CD4-positive, alpha-beta memory T cell (primary cell): ENCODE data around the gene LUZP4. TPM values are rescaled to one million over a fixed set of nuclear protein-coding genes. Genes with fewer than 3 reads are reported as not detected.
"Not testable (repeated sequence)": the region's sequence is repeated elsewhere in the genome, so short reads cannot be mapped to it uniquely, and the experiment has no call there.

Experiments
- CTCF ChIA-PET: fragments of 350-600 bp; sonication (Branson Sonifier 250); formaldehyde crosslinking; loops from one replicate; lab custom pipeline; 2021; ENCODE audit warnings: inconsistent platforms; ENCODE audit not compliant: partially characterized antibody; lab: Charles Lee
- POLR2A ChIA-PET: fragments of 350-600 bp; sonication (Branson Sonifier 250); formaldehyde crosslinking; loops from one replicate; lab custom pipeline; 2021; ENCODE audit not compliant: partially characterized antibody; lab: Charles Lee
- DNase-seq, 5 donors: peaks; one replicate each; pipeline versions ENCODE4 v3.0.0 to v3.0.0-alpha.2; 2020 to 2022; ENCODE audit warnings: mixed read lengths in 1 of 5
- H3K27ac ChIP-seq: one replicate; pipeline ENCODE4 v1.7.0; 2013; ENCODE audit warnings: low read depth, low read length
- H3K27me3 ChIP-seq: 2 replicates; pipeline ENCODE4 v1.7.0; 2013; ENCODE audit warnings: mild to moderate bottlenecking, low read length, moderate library complexity; ENCODE audit not compliant: insufficient read depth
- H3K36me3 ChIP-seq: 2 replicates; pipeline ENCODE4 v1.7.0; 2013; ENCODE audit warnings: mild to moderate bottlenecking, low read length, moderate library complexity; ENCODE audit not compliant: insufficient read depth
- H3K4me1 ChIP-seq: 2 replicates; pipeline ENCODE4 v1.7.0; 2013; ENCODE audit warnings: mild to moderate bottlenecking, low read length, moderate library complexity; ENCODE audit not compliant: insufficient read depth
- H3K4me3 ChIP-seq, 2 donors: one replicate each; pipeline ENCODE4 v1.7.0; 2013; ENCODE audit warnings: low read length in 2 of 2, mild to moderate bottlenecking in 1 of 2
- H3K9me3 ChIP-seq, 2 donors: one replicate each; pipeline ENCODE4 v1.7.0; 2013; ENCODE audit warnings: low read length in 2 of 2, control low read depth in 1 of 2; ENCODE audit not compliant: control insufficient read depth in 1 of 2
- H3K27ac Mint-ChIP-seq, 7 donors: one replicate each; pipeline ENCODE4 v1.8.0; 2020 to 2021; ENCODE audit warnings: mixed read lengths in 7 of 7, mild to moderate bottlenecking in 6 of 7, inconsistent platforms in 3 of 7, moderate library complexity in 3 of 7
- H3K27me3 Mint-ChIP-seq, 2 donors: one replicate each; pipeline ENCODE4 v1.8.0; 2020 to 2021; ENCODE audit warnings: mixed read lengths in 2 of 2
- H3K36me3 Mint-ChIP-seq, 2 donors: one replicate each; pipeline ENCODE4 v1.8.0; 2020 to 2021; ENCODE audit warnings: mixed read lengths in 2 of 2, inconsistent platforms in 1 of 2, mild to moderate bottlenecking in 1 of 2
- H3K4me1 Mint-ChIP-seq, 4 donors: one replicate each; pipeline ENCODE4 v1.8.0; 2020 to 2021; ENCODE audit warnings: mixed read lengths in 4 of 4, mild to moderate bottlenecking in 1 of 4
- H3K4me3 Mint-ChIP-seq, 8 donors: one replicate each; pipeline ENCODE4 v1.8.0; 2020 to 2021; ENCODE audit warnings: mixed read lengths in 8 of 8, mild to moderate bottlenecking in 7 of 8, moderate library complexity in 6 of 8, inconsistent platforms in 3 of 8
- H3K9me3 Mint-ChIP-seq, 8 donors: one replicate each; pipeline ENCODE4 v1.8.0; 2020 to 2021; ENCODE audit warnings: mixed read lengths in 8 of 8, mild to moderate bottlenecking in 5 of 8, inconsistent platforms in 3 of 8, moderate library complexity in 1 of 8
- intact Hi-C: fragments of 100-400 bp; cut with micrococcal nuclease; formaldehyde crosslinking; loops from one replicate; pipeline ENCODE4 v1.15.1; 2023
- polyA plus RNA-seq, 2 donors: library from polyadenylated mRNA; unstranded; fragments of 300-500 nt; fragmentation: Illumina TruSeq; gene quantifications; one replicate each; pipeline ENCODE4 v1.2.3, GENCODE V29; 2021
- total RNA-seq, 2 experiments: library from RNA; stranded (reverse); gene quantifications; one replicate each; pipeline ENCODE4 v1.2.3, GENCODE V29; 2021

LUZP4 gene
- total and polyA plus RNA-seq, 4 experiments from 2014 or later = not detected

GRCh38 chrX:115333446-115333845 lies 43.9 kb downstream of the LUZP4 start:
- H3K27me3 Mint-ChIP-seq = no peaks in the 10 kb centered on the region
- POLR2A ChIA-PET = no interaction called here
- Histone ChIP-seq H3K4me3 (no peak overlapping the region), H3K27ac (no peak overlapping the region), H3K27me3 (no peaks in the 10 kb centered on the region), H3K36me3 (no peaks in the 10 kb centered on the region), H3K9me3 (no peaks in the 10 kb centered on the region), H3K4me1 (no peaks in the 10 kb centered on the region)
- intact Hi-C loops = no loop called here
- CTCF ChIA-PET = no interaction called here
- no peaks in the 10 kb centered on the region for H3K36me3 Mint-ChIP-seq
- H3K4me3 Mint-ChIP-seq = no peak overlapping the region
- no peak for DNase-seq
- peaks cover 0 to 5% (median 1%) of the 10 kb centered on the region in 4 donors for H3K4me1 Mint-ChIP-seq
- H3K27ac Mint-ChIP-seq = no peak overlapping the region
- H3K9me3 Mint-ChIP-seq = no peaks in the 10 kb centered on the region

GRCh38 chrX:115337491-115338144 lies 48.1 kb downstream of the LUZP4 start:
- no peaks in the 10 kb centered on the region for H3K9me3 Mint-ChIP-seq
- no peaks in the 10 kb centered on the region for H3K4me1 ChIP-seq
- no peaks in the 10 kb centered on the region for H3K27me3 ChIP-seq
- ChIA-PET CTCF (no interaction called here), POLR2A (no interaction called here)
- no peaks in the 10 kb centered on the region for H3K9me3 ChIP-seq
- no peaks in the 10 kb centered on the region for H3K36me3 Mint-ChIP-seq
- intact Hi-C loops = no loop called here
- H3K27ac Mint-ChIP-seq = no peak overlapping the region
- no peak overlapping the region for H3K27ac ChIP-seq
- no peak overlapping the region for H3K4me3 ChIP-seq
- H3K36me3 ChIP-seq = no peaks in the 10 kb centered on the region
- H3K4me1 Mint-ChIP-seq = no peaks in the 10 kb centered on the region
- no peak for DNase-seq
- no peak overlapping the region for H3K4me3 Mint-ChIP-seq
- H3K27me3 Mint-ChIP-seq = no peaks in the 10 kb centered on the region

- Histone ChIP-seq H3K9me3 (no peaks in the 10 kb centered on the region), H3K27me3 (no peaks in the 10 kb centered on the region), H3K4me3 (no peak overlapping the region), H3K36me3 (no peaks in the 10 kb centered on the region), H3K27ac (no peak overlapping the region), H3K4me1 (no peaks in the 10 kb centered on the region)
- Mint-ChIP-seq H3K36me3 (no peaks in the 10 kb centered on the region), H3K4me3 (no peak overlapping the region), H3K27ac (no peak overlapping the region), H3K4me1 (no peaks in the 10 kb centered on the region), H3K27me3 (no peaks in the 10 kb centered on the region), H3K9me3 (no peaks in the 10 kb centered on the region)
- no peak for DNase-seq
- CTCF ChIA-PET = no interaction called here
- POLR2A ChIA-PET = no interaction called here
- intact Hi-C loops = no loop called here
Observed at GRCh38 chrX:115339441-115340025, 50.0 kb downstream of the LUZP4 start.

GRCh38 chrX:115341421-115341820 lies 51.9 kb downstream of the LUZP4 start:
- H3K27ac Mint-ChIP-seq = no peak overlapping the region
- intact Hi-C loops = no loop called here
- no peaks in the 10 kb centered on the region for H3K36me3 ChIP-seq
- H3K4me3 Mint-ChIP-seq = no peak overlapping the region
- H3K36me3 Mint-ChIP-seq = no peaks in the 10 kb centered on the region
- DNase-seq = no peak
- H3K27ac ChIP-seq = no peak overlapping the region
- H3K4me3 ChIP-seq = no peak overlapping the region
- ChIA-PET POLR2A (no interaction called here), CTCF (no interaction called here)
- H3K27me3 ChIP-seq = no peaks in the 10 kb centered on the region
- no peaks in the 10 kb centered on the region for H3K27me3 Mint-ChIP-seq
- no peaks in the 10 kb centered on the region for H3K9me3 ChIP-seq
- H3K4me1 ChIP-seq = no peaks in the 10 kb centered on the region
- no peaks in the 10 kb centered on the region for H3K9me3 Mint-ChIP-seq
- no peaks in the 10 kb centered on the region for H3K4me1 Mint-ChIP-seq

GRCh38 chrX:115344885-115345614 lies 55.5 kb downstream of the LUZP4 start:
- Mint-ChIP-seq H3K9me3 (no peaks in the 10 kb centered on the region), H3K27ac (no peak overlapping the region), H3K4me3 (no peak overlapping the region), H3K36me3 (no peaks in the 10 kb centered on the region), H3K27me3 (no peaks in the 10 kb centered on the region), H3K4me1 (no peaks in the 10 kb centered on the region)
- H3K4me1 ChIP-seq = no peaks in the 10 kb centered on the region
- no peak for DNase-seq
- no peaks in the 10 kb centered on the region for H3K9me3 ChIP-seq
- POLR2A ChIA-PET = no interaction called here
- no peaks in the 10 kb centered on the region for H3K36me3 ChIP-seq
- H3K4me3 ChIP-seq = no peak overlapping the region
- intact Hi-C loops = no loop called here
- CTCF ChIA-PET = no interaction called here
- H3K27ac ChIP-seq = no peak overlapping the region
- H3K27me3 ChIP-seq = no peaks in the 10 kb centered on the region

- Mint-ChIP-seq H3K36me3 (no peaks in the 10 kb centered on the region), H3K27me3 (no peaks in the 10 kb centered on the region), H3K4me3 (no peak overlapping the region), H3K27ac (no peak overlapping the region), H3K9me3 (no peaks in the 10 kb centered on the region), H3K4me1 (no peaks in the 10 kb centered on the region)
- no peaks in the 10 kb centered on the region for H3K27me3 ChIP-seq
- H3K4me1 ChIP-seq = no peaks in the 10 kb centered on the region
- intact Hi-C loops = no loop called here
- no peaks in the 10 kb centered on the region for H3K9me3 ChIP-seq
- no peak for DNase-seq
- ChIA-PET POLR2A (no interaction called here), CTCF (no interaction called here)
- no peak overlapping the region for H3K27ac ChIP-seq
- no peak overlapping the region for H3K4me3 ChIP-seq
- H3K36me3 ChIP-seq = no peaks in the 10 kb centered on the region
Observed at GRCh38 chrX:115345615-115346014, 56.1 kb downstream of the LUZP4 start.

- H3K36me3 ChIP-seq, POLR2A ChIA-PET, CTCF ChIA-PET, DNase-seq, H3K27ac ChIP-seq, intact Hi-C loops, H3K4me1 Mint-ChIP-seq, H3K36me3 Mint-ChIP-seq, H3K27me3 Mint-ChIP-seq, H3K27me3 ChIP-seq, H3K27ac Mint-ChIP-seq, H3K4me3 Mint-ChIP-seq, H3K9me3 Mint-ChIP-seq, H3K4me1 ChIP-seq, H3K9me3 ChIP-seq, H3K4me3 ChIP-seq: not testable (repeated sequence)
Observed at GRCh38 chrX:115346738-115347137, 57.2 kb downstream of the LUZP4 start.
